T-helper 1 cell (primary cell): ENCODE measurements around the gene TMEM167B.
"Not testable (repeated sequence)": the region's sequence is repeated elsewhere in the genome, so short reads cannot be mapped to it uniquely, and the experiment has no call there.

Experiments used
- DNase-seq, 5 donors: peaks; one replicate each; pipeline ENCODE4 v3.0.0-alpha.2; 2012 to 2020

TMEM167B gene

GRCh38 chr1:109114342-109114674 is 23.7 kb downstream of the TMEM167B start:
- DNase-seq = no peak

GRCh38 chr1:109115685-109116084 is 25.1 kb downstream of the TMEM167B start:
- DNase-seq = no peak

- DNase-seq = no peak
Measured at GRCh38 chr1:109116286-109116685, 25.7 kb downstream of the TMEM167B start.

- DNase-seq = no peak
Measured at GRCh38 chr1:109118089-109118488, 27.5 kb downstream of the TMEM167B start.

GRCh38 chr1:109120356-109120755 is 29.8 kb downstream of the TMEM167B start:
- no peak for DNase-seq

- peak in 1 of 5 donors; percentile 7 for DNase-seq
Measured at GRCh38 chr1:109131059-109131458, 40.5 kb downstream of the TMEM167B start.

GRCh38 chr1:109131800-109132199 is 41.2 kb downstream of the TMEM167B start:
- no peak for DNase-seq

GRCh38 chr1:109133002-109133706 is 42.6 kb downstream of the TMEM167B start:
- no peak for DNase-seq

- no peak for DNase-seq
Measured at GRCh38 chr1:109133815-109134214, 43.3 kb downstream of the TMEM167B start.

- DNase-seq = no peak
Measured at GRCh38 chr1:109134423-109134822, 43.9 kb downstream of the TMEM167B start.

GRCh38 chr1:109135940-109136339 is 45.4 kb downstream of the TMEM167B start:
- no peak for DNase-seq

GRCh38 chr1:109136766-109137165 is 46.2 kb downstream of the TMEM167B start:
- DNase-seq = no peak

- DNase-seq = no peak
Measured at GRCh38 chr1:109137958-109138357, 47.4 kb downstream of the TMEM167B start.

- no peak for DNase-seq
Measured at GRCh38 chr1:109138358-109138757, 47.8 kb downstream of the TMEM167B start.

- DNase-seq = no peak
Measured at GRCh38 chr1:109140392-109140791, 49.8 kb downstream of the TMEM167B start.

GRCh38 chr1:109142260-109142659 is 51.7 kb downstream of the TMEM167B start:
- DNase-seq = no peak

GRCh38 chr1:109142725-109143124 is 52.2 kb downstream of the TMEM167B start:
- DNase-seq = not testable (repeated sequence)
